Islet precursor cell (in vitro differentiated cells): ENCODE results near the gene BCL2L11.
A peak's percentile ranks its signal among the peaks of the same experiment; 100 is the strongest.
"Not testable (repeated sequence)": the region's sequence is repeated elsewhere in the genome, so short reads cannot be mapped to it uniquely, and the experiment has no call there.

Experiments
- DNase-seq: peaks from one replicate; pipeline ENCODE4 v3.0.0-alpha.2; 2018

Gene BCL2L11

DNA sequence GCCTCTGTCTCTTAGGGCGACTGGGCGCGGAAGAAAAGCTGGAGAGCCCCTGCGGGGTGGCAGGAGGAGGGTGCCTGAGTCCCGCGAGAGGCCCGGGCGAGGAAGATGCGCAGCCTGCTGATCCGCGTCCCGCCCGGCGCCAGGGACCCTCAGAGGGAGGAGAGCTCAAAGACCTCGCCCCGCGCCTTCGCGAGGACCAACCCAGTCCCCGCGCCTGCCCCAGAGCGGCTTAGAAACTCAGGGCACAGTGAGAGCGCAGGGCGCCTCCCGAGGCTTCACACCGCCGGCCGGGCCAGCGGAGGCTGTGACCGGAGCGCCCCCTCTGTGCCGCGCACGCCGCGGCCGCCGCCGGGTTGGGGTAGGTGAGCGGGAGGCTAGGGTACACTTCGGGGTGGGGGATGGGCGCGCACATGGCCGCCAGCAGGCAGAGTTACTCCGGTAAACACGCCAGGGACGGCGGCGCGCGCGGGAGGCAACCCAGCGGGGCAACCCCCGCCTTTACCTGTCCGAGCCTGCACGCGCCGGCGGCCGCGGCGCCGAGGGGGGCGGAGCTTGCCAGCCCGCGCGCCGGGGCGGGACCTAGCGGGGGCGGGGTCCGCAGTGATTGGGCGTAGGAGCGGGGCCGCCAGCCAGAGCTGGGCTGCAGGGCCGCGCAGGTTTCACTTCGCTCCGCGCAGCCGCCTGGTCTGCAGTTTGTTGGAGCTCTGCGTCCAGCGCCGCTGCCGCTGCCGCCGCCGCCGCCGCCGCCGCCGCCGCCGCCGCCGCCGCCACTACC is at the start of gene BCL2L11:
Gene BCL2L11 (plus strand): TSS at position 662 of the 775 bp plus-strand sequence. CDS start 2,832 bp downstream, outside the sequence.
- DNase-seq: peak; percentile 97

DNA sequence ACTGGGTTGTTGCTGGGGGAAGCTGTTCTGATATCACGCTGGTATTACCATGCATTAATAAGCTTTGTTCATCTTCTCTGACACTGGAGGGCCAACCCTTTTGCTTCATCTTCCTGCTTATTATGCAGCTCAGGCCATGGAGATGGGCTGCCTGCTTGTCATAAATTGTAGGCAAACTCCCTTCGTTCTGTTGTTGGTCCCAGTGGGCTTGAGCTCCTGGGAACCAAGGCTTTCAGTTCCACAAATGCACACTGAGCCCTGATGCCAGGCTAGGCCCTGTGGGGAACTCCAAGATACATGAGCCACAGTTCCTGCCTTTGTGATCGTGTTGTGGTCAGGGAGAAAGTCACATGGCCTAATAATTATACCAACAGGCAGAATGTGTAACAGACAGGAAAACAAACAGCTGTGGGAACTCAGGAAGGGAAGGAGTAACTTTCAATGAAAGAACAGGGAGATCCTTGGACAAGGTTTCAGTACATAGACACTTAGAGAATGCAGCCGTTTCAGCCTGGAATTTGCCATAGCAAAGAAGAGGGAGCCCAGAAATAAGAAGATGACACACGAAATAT is 49.0 kb upstream of the BCL2L11 start:
- DNase-seq: no peak

- no peak for DNase-seq
Observed at GRCh38 chr2:111072220-111072871, 48.4 kb upstream of the BCL2L11 start.

GRCh38 chr2:111082659-111083058 is 38.1 kb upstream of the BCL2L11 start:
- DNase-seq: not testable (repeated sequence)

DNA sequence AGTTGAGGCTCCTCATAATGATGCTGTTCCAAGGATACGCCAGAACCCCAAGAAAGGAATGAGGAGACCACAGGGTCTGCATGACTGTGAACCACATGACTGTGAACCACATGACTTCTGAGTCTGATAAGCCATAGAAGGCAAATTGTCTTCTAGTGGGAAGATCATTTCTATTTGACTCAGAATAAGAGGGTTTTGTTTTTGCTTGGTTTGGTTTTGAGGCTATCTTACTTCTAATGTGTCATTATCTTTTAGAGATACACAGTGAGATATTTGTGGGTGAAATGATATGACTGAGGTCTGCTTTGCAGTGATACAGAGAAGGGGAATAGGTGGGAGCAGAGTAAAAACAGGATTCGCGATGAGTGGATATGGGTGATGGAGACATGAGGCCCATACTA is 28.9 kb upstream of the BCL2L11 start:
- no peak for DNase-seq

- DNase-seq: no peak
Observed at GRCh38 chr2:111094691-111095090, 26.0 kb upstream of the BCL2L11 start.

DNA sequence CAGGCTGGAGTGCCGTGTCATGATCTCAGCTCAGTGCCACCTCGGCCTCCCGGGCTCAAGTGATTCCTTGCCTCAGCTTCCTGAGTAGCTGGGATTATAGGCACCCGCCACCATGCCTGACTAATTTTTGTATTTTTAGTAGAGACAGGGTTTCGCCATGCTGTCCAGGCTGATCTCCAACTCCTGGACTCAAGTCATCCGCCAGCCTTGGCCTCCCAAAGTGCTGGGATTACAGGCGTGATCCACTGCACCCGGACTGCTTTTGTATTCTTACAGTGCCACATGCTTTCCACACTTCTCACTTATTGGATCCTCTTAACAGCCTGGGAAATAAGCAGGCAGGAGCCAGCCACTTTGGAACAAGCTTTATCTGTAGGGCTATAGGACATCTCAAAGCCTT is 25.3 kb upstream of the BCL2L11 start:
- DNase-seq: no peak

DNA sequence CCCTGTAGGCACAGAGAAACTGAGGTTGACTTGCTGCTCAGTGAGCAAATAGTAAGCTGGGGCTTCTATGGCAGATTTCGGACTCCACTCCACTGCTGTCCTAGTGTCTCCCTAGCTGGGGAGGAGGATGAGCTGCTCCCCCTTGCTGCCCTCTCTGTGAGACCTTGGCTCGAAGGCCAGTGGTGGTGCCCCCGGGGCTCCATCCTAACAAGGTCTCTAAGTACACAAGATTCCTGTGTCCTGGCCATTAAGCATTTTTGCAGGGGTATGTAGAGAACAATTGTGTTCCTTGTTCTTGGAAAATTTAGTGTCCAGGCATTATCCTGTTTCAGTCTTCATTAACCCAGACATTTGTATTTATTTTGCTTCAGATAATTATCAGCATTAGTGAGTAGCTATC is 21.3 kb upstream of the BCL2L11 start:
- DNase-seq: peak; percentile 94

DNA sequence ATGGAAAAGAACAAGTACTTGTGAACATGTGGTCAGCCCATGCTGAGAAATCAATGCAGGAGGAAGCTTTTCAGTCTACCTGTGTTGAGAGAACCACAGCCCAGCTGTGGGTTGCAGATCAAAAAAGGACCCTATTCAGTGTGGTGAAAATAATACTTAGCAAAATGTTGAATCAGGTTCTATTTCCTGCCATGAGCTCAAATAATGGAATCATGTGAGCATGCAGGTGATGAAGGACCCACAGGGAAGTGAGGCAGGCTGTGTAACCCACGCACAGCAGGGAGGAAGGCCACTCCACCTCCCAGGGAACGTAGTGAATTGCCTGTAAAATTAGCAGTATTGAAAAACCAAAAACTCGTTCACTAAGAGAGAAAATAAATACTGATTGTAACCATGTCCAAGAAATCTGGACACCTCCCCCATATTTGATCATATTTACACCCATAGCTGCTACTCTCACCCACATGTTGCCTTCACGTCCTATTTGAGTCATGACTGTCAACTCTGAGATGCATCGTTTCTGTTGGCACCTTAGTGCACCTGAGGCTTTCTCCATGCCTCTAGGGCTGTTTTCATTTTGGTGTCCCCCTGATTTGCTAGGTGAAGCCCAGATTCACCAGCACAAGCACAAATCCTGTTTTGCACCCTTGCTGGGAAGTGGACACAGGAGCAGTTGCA is 20.5 kb upstream of the BCL2L11 start:
- peak; percentile 71 for DNase-seq

DNA sequence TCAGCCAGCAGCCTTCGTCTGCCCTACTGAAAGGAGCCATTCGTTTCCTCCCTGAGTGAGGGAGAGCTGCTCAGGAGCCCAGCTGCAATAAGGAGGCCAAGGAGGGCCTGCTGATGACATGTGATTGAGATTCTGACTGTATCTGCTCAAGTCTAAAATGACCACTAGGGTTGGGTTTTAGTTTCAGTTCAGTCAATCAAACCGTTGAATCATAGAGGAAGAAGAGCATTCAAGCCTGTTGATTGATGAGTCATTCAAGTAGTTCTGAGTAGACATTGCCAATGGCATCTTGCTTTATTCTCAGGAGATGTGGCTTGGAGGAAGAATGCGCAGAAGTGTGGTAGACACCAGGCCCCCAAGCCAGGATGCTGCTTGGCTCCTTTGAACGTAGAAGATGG is 19.9 kb upstream of the BCL2L11 start:
- DNase-seq: peak; percentile 61

GRCh38 chr2:111101592-111101991 is 19.1 kb upstream of the BCL2L11 start:
- DNase-seq: no peak

DNA sequence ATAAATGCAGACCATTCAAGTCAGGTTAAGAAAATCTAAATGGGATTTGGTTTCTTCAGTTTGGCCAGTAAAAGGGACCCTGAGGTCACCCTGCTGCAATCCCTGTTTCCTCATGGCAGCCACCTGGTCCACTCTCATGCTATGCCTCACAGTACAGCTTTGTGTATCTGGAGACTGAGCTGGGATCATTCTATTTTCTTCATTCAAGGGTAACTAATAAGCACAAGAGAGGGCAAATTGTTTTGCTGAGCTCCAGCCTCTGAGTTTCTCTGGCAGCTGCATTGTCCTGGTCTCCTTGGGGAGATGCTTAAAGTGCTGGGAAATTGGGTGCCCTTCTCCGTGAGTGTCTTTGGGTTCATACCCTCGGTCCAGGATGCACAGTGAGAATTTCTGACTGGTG is 18.5 kb upstream of the BCL2L11 start:
- no peak for DNase-seq

DNA sequence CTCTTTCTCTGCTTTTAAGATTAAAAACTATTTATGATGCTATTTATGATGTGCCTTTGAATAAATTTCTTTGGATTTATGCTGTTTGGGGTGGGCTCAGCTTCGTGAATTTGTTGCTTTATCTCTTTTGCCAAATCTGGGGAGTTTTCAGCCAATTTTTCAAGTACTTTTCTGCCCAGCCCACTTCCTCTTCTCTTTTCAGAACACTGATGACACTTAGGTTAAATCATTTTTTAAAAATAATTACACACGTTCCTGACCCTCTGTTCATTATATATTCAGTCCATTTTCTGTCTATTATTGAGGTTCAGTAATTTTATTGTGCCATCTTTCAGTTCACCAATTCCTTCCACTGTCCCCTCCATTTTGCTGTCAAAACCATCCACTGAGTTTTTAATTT is 14.8 kb upstream of the BCL2L11 start:
- DNase-seq: no peak

- no peak for DNase-seq
Observed at GRCh38 chr2:111106706-111107105, 14.0 kb upstream of the BCL2L11 start.

DNA sequence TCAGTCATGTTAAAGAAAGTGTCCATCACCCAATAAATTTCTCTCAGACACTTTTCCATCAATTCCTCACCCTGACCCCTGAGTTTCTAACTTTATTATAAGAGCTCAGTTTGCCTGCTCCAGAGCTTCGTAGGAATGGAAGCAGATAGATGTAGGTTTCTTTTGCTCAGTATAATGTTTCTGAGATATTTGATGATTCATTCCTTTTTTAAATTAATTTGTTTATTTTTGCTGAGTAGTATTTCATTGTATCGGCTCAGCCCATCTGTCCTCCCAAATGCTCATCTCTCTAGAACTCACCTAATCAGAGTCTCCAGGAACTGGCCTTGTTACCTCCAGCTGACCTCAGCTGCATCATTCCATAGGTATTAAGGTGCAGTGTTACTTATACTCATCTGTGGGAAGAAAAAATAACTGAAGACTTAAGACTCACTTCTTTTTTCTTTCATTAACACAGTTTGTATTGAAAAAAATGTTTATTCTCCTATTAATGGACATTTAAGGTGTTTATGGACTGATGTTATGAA is 11.9 kb upstream of the BCL2L11 start:
- DNase-seq: no peak

- DNase-seq: no peak
Observed at GRCh38 chr2:111111101-111111755, 9.5 kb upstream of the BCL2L11 start.

- DNase-seq: no peak
Observed at GRCh38 chr2:111113838-111114237, 6.9 kb upstream of the BCL2L11 start.

GRCh38 chr2:111116011-111116746 is 4.5 kb upstream of the BCL2L11 start:
- DNase-seq: no peak

GRCh38 chr2:111116843-111117597 is 3.7 kb upstream of the BCL2L11 start:
- peak; percentile 93 for DNase-seq

DNA sequence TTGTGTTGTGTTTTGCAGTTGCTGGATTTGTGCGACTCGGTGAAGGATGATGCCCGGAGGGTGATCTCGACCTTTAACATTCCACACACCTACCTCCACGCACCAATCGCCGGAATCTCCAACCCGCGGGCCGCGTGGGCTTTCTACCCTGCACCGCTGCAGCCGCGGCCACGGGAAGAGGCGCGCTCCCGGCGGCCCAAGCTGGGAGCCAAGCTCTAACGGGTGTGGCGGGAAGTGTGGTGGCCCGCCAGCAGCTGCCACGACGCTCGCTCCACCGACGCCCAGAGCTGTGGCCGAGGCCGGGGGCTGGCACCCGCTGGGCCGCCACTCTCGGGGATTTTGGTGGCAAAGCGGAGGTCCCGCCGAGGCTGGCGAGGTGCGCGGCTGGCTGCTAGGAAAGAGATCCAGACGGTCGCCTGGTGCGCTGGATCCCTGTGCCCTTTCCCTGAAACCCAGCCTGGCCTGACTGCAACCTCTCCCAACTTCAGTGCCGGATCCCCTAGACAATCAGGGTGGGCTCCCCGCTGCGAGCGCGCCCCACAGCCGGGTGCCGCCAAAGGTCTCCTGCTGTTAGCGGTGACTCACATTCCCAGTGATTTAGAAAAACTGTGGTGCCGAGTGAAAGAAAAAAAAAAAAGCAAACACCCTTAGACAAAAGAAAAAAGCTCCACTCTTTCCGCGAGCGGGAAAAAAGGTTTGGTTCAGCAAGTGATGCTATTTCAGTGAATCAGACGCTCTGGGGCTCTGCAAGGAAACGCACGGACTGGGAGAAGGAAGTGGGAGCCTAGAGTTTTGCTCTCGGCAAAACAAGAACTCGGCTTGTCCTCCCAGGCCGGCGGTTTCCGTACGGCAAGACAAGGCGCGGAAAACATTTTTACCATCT is 2.9 kb upstream of the BCL2L11 start:
- DNase-seq: peak; percentile 71
